CD4-positive, alpha-beta T cell treated with Interferon gamma for 1 hour (primary cell): ENCODE data around the gene AP1M1.
"Not testable (repeated sequence)": the region's sequence is repeated elsewhere in the genome, so short reads cannot be mapped to it uniquely, and the experiment has no call there.

Source experiments
- DNase-seq: peaks from one replicate; pipeline ENCODE4 v3.0.0-alpha.2; 2020

The AP1M1 gene

DNA sequence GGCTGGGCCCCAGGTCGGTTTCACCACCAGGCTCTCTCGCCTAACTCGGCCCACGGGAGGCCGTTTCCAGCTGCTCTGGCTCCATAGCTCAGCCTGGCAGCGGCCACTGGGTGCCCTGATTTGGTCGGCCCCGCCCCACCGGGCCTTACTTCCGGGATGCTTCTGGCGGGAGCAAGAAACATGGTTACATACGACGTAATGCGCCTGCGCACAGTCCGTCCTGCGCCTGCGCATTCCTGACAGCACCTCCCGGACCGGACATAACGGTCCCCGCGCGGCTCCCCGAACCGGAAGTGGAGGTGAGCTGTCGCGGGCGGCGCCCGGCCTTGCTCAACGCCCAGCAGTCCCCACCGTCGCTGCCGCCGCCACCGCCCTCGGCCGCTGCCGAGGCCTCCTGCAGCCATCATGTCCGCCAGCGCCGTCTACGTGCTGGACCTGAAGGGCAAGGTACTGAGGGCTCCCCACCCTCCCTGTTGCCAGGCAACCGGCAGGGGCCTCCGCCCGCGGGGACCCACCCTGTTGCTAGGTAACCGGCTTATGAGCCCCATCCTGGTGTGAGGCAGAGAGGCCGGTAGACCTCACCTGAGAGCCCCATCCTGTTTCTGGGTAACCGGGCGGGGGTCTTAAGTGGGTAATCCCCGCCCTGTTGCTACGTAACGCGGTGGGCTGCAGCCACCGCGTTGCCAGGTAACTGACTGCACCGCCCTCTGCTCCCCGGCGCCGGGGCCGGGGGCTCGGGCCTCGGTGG, at the start of gene AP1M1:
TSS of gene AP1M1 (plus strand) at position 290 of the 748 bp plus-strand sequence. CDS start at position 406, 116 bp downstream.
- peak; percentile 98 for DNase-seq

DNA sequence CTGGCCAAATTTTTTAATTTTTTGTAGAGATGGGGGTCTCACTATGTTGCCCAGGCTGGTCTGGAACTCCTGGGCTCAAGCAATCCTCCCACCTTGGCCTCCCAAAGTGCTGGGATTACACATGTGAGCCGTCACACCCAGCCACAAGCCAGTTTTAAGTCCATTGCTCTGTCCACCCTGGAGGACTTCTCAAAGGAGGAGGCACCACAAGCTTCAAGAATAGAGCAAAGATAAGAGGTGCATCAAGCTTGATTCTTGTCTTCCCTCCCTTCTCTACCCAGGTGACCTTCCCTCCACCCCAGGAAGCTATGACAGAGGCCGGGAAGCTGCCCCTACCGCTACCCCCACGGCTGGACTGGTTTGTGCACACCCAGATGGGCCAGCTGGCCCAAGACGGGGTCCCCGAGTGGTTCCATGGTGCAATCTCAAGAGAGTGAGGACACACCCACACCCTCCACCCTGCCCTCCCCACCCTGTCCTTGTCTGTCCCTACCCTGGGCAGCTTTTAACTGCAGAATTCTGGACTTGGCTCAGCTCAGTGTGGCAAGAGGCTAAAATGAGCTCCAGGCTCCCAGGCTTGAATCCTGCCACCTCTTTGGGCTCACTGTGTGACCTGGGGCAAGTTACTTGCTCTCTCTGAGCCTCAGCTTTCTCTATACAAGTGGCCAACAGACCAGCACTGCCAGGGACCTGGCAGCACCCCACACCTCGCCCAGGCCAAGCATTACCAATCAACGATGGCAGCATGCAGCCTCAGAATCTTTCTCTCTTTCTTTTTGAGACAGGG, 49.1 kb upstream of the AP1M1 start:
- no peak for DNase-seq

DNA sequence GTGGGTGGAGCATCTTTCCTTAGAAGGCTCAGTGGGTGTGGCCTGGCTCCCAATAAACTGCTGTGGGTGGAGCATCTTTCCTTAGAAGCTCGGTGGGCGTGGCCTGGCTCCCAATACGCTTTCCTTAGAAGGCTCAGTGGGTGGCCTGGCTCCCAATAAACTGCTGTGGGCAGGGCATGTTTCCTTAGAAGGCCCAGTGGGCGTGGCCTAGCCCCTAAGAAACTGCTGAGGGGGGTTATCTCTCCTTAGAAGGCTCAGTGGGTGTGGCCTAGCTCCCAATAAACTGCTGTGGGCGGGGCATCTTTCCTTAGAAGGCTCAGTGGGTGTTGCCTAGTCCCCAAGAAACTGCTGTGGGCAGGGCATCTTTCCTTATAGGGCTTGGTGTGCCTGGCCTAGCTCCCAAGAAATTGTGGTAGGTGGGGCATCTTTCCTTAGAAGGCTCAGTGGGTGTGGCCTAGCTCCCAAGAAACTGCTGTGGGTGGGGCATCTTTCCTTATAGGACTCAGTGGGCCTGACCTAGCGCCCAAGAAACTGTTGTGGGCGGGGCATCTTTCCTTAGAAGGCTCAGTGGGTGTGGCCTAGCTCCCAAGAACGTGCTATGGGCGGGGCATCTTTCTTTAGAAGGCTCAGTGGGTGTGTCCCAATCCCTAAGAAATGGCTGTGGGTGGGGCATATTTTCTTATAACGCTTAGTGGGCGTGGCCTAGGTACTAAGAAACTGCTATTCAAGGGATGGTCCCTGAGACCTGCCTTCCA, 44.0 kb upstream of the AP1M1 start:
- no peak for DNase-seq

DNA sequence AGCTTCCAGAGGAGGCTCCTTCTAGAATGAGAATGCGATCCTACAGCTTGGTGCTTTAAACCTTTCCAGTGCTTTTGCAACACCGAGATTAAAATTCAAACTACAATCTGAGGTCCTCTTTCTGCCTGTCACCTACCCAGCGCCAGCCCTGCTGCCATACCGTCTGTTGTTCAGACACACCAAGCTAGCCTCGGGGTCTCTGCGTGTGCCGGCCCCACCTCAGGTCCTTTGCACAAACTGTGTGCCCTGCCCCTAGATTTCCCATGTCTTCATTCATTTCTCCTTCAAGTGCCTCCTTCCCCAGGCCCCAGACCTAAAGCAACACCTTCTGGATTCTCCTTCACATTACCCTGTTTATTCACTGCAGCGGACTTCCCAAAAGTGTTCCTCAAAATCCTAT, 43.2 kb upstream of the AP1M1 start:
- DNase-seq: no peak

DNA sequence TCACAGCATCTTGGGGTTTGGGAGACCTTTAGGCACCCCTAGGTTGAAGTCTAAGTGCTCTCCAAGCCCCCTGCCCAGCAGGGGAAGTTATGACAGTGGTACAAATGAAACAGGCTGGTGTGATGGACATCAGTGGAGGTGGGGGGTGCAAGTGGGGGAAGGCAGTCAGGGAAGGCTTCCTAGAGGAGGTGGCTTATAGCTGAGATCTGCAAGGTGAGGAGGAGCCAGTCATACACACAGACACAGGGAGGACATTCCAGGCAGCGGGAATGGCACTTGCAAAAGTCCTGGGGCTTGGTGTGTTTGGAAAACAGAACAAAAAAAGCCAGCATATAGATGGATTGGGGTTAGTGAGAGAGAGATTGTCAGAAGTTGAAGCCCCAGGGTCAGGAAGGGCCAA, 42.6 kb upstream of the AP1M1 start:
- no peak for DNase-seq

DNA sequence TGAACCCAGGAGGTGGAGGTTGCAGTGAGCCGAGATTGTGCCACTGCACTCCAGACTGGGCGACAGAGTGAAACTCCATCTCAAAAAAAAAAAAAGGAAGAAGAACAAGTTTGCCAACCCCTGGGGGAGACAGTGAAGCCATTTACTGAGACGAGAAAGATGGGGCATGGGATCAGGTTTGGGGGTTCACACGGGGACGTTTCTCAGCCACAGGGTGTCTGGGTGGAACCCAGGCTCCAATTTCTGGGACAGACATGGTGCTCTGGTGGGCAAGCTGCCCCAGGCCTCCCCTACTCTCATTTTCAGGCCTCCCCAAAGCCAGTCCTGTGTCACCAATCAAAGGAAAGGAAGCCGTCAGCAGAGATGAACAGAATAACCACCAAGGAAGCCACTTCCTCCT, 40.8 kb upstream of the AP1M1 start:
- no peak for DNase-seq

DNA sequence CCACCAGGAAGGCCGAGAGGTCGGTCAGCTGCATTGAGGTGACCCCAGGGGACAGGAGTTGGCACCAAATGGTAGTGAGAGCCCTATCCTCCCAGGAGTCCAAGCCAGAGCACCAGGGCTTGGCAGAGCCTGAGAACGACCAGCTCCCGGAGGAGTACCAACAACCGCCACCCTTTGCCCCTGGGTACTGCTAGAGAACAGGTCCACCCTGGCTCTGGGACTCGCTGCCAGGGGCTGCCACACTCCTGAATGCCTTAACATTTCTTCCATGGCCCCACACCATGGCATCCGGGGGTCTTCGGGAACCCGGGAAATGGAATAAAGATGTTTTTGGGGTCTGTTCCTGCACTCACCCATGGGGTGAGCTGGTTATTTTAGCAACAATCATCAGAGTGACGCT, 40.1 kb upstream of the AP1M1 start:
- DNase-seq: no peak

DNA sequence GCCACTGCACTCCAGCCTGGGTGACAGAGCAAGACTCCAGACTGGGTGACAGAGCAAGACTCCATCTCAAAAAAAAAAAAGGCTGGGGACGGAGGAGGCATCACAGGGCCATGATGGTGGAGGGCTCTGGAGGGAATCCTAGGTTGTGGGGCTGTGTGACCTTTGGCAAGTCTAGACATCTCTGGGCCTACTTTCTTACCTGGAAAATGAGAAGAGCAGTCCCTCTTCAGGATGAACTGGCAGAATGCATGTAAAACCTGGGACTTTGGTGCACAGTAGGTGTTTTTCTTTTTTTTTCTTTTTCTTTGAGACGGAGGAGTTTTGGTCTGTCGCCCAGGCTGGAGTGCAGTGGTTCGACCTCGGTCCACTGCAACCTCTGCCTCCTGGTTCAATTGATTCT, 38.1 kb upstream of the AP1M1 start:
- no peak for DNase-seq

DNA sequence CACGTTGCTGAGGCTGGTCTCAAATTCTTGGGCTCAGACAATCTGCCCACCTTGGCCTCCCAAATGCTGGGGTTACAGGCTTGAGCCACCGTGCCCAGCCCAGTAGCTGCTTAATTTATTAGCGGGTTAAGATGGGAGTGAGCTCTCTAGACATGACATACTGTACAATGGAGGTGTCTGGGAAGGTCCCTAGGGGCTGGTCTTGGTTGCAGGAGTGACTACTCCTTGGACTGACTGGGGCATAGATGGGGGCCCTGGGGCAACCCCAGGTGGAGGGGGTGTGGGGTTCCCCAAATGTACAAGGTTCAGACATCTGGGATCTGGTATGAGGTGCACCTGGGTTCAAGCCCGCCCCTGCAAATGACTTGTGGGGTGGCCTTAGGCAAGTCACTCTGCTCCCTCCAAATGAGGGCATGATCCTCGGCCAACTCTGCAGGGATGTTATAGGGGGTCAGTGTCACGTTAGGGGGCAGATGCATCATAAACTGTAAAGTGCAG, 37.2 kb upstream of the AP1M1 start:
- no peak for DNase-seq

DNA sequence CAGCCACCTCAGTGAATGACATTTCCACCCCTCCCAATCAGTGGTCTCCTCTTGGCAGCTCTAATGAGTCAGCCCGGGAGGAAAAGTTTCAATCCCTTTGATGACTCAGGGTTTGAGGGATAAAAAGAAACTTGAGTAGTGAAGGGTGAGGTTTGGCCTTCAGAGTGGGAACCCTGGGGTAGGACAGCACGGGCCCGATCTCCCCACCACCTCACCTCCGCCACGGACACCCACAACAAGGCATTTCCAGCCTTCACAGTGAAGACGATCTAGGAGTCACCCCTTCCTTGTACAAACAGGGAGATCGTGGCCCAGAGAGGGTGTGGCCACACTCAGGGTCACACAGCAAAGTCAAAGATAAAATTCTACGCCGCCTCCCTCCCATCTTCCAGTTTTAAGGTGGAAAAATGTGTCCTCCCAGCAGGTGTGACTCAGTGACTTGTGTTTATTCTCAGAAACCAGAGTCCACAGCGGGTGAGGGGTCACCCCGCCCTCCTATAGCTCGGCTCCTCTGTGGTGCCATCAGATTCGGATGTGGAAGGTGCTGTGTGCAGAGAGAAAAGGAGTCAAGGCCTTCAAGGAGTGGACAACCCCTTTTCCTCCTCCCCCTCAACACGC, 36.7 kb upstream of the AP1M1 start:
- no peak for DNase-seq

DNA sequence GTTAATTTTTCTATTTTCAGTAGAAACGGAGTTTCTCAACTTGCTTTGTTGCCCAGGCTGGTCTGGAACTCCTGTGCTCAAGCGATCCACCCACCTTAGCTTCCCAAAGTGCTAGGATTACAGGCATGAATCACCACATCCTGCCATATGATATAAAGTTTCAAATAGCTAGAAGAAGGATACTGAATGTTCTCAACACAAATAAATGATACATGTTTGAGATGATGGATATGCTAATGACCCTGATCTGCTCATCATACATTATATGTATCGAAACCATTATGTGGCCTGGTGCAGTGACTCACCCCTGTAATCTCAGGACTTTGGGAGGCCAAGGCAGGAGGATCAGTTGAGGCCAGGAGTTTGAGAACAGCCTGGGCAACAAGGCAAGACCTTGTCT, 35.9 kb upstream of the AP1M1 start:
- no peak for DNase-seq

DNA sequence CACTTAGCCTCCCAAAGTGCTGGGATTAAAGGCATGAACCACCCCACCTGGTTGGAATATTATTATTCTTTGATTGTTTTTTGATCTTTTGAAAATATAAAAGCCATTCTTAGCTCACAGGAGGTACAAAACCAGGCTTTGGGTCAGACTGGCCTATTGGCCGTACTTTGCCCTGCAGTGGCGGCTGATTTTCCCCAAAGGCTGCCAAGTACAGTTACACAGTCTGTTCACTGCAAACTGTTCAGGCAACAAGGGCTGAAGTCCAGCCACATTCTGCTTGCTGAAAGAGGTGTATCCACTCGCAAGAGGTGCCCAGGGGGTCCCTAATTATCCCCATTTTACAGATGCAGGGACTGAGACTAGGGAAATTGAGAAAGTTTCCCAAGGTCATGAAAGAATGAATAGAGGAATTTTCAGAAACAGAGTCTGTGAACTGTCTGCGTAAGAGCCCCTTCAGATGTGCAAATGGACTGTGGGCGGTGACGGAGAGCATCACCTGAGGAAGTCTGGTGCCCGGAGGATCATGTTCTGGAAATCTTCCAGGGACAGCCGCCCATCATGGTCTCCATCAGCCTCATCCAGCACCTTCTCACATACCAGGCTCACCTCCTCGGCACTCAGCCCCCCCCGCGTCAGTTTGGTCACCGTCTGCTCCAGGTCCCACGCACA, 33.4 kb upstream of the AP1M1 start:
- DNase-seq: no peak

DNA sequence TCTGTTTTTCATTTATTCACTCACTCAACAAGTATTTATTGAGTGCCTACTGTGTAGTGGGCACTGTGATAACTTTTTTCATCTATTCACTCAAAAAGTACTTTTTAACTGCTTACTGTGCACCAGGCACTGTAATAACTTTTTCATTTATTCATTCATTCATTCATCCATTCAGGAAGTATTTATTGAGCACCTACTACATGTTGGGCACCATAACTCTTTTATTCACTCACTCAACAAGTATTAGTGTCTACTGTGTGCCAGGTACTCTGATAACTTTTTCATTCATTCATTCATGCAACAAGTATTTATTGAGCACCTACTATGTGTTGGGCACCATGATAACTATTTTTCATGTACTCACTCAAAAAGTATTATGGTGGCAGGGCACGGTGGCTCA, 31.3 kb upstream of the AP1M1 start:
- no peak for DNase-seq

DNA sequence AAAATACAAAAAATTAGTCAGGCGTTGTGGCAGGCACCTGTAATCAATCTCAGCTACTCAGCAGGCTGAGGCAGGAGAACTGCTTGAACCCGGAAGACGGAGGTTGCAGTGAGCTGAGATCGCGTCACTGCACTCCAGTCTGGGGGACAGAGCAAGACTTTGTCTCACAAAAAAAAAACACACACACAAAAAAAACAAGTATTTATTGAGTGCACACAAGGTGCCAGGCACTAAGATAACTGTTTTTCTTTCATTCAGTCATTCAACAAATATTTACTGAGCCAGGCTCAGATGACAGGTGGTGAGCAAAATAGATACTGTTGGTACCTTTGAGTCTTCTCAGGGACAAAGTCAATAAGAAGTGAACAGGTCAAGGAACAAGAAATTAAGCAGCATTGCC, 30.7 kb upstream of the AP1M1 start:
- DNase-seq: no peak

DNA sequence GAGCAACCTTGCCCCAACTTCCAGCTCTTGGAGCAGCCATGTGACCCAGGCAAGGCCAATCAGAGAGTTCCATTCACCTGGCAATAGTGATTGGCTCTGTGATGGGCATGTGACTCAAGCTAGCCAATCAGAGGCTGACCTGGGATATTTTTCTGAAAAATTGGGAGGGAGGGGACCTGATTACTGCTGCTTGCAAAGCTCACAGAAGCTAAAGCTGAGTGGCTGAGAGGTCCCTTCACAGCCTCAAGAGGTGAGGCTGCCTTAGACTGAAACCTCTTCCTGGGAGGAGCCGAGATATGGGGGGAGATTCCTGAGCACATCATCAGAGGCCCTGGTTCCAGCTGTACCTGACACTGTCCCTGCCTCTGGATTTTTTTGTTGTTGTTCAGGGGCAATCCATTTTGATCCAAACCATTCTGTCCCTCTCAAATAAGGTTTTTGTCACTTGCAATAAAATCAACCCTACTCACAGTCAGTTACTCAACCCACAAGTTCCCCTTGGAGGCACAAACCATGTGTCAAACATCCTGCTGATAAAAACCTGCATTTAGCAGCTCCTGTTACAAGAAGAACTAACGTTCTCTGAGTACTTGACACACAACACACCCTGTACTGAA, 29.1 kb upstream of the AP1M1 start:
- peak; percentile 25 for DNase-seq

DNA sequence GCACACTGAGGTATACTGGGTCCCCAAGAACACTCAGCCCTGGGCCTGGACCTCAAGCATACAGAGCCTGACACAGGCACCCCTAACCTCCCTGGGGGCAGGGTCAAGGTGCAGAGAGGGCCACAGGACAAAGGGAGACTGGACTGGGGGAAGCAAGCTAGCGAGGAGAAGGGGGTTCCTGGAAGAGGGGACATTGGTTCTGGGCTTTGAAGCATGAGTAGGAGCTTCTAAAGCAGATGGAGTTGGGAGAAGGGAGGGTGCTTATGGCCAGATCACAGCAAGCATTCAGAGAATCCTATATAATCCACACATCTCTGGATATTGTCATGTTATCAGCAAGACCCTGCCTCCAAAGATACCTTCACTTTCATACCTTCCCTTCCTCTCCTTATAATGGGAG, 27.6 kb upstream of the AP1M1 start:
- no peak for DNase-seq

DNA sequence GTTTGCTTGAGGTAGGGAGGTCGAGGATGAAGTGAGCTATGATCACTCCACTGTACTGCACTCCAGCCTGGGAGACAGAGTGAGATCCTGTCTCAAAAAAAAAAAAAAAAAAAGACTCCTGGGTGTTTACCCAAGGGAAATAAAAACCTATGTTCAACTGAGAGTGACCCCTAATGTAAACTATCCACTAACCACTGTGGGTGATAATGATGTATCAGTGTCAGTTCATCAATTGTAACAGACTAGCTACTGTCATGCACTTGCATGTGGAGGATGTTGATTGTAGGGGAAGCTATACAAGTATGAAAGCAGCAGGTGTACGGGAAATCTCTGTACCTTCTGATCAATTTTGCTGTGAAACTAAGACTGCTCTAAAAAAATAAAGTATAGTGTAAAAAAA, 21.8 kb upstream of the AP1M1 start:
- DNase-seq: no peak

DNA sequence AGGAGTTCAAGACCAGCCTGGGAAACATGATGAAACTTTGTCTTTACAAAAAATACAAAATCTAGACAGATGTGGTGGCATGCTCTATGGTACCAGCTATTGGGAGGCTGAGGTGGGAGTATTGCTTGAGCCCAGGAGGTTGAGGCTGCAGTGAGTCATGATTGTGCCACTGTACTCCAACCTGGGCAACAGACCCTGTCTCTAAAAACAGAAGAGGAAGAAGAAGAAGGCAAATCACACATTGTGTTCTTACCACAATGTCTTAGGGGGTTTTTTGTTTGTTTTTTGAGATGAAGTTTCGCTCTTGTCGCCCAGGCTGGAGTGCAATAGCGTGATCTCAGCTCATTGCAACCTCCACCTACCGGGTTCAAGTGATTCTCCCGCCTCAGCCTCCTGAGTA, 18.8 kb upstream of the AP1M1 start:
- not testable (repeated sequence) for DNase-seq

DNA sequence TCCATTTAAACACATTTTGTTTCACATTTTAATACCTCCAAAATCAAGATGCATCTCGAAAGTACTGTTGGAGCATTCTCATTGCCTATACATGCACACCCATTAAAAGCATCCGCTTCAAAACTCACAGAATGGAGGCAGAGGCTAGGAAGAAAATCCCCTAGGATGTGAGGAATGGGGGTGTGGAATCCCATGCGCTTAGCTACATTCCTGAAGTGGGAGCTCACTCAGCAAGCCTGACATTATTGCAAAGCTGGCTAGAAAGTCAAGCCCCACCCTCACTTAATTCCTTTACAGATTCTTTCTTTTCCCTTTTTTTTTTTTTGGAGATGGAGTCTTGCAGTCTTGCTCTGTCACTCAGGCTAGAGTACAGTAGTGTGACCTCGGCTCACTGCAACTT, 17.1 kb upstream of the AP1M1 start:
- DNase-seq: no peak

DNA sequence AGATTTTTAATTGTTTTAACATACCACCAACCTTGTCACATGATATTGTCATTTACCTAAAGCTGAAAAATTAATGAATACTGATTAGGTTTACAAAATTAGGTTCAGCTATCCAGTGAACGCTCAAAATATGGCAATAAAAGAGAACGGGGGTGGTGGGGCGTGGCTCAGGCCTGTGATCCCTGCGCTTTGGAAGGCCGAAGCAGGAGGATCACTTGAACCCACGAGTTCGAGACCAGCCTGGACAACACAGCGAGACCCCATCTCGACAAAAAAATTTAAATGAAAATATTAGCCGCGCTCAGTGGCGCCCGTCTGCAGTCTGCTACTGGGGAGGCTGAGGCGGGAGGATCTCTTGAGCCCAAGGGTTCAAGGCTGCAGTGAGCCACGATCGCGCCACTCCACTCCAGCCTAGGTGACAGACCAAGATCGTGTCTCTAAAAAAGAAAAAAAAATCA, 13.0 kb upstream of the AP1M1 start:
- no peak for DNase-seq

DNA sequence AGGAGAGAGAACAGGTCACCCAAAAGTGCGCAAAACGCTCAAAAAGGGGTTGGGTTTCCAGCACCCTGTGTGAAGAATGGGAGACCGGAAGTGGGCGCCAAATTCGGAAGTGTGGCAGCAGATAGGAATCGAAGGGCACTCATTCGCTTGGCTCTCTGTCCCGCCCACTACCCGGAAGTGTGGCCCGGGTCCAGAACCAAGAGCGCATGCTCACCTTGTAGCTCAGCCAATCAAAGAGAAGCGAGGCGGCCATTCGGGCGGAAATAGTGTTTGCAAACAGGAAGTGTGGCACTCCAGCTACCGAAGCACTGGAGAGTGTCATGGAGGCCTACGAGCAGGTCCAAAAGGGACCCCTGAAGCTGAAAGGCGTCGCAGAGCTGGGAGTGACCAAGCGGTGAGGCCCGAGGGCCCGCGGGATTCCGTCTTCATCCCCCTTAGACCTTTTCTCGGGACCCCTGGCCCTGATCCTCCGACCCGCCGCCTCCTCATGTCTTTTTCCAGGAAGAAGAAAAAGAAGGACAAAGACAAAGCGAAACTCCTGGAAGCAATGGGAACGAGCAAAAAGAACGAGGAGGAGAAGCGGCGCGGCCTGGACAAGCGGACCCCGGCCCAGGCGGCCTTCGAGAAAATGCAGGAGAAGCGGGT, 12.5 kb upstream of the AP1M1 start, which contains the start of gene FAM32A:
TSS of gene FAM32A (plus strand) at position 288 of the 645 bp plus-strand sequence. CDS start at position 321, 33 bp downstream.
- peak; percentile 99 for DNase-seq
